Stimulated activated CD8-positive, alpha-beta memory T cell treated with anti-CD3 and anti-CD28 coated beads, Interleukin-4, amount 100 ng/mL, for 4 hours (primary cell): ENCODE data around the gene SLC7A10.
A peak's percentile ranks its signal among the peaks of the same experiment; 100 is the strongest.

Experiments used
- DNase-seq, 2 donors: peaks; one replicate each; pipeline ENCODE4 v3.0.0-alpha.2; 2020; ENCODE audit warnings: low read depth in 2 of 2, low spot score in 1 of 2

The SLC7A10 gene

GRCh38 chr19:33255781-33256180, 30.1 kb upstream of the SLC7A10 start:
- DNase-seq = no peak

GRCh38 chr19:33254245-33254824, 28.7 kb upstream of the SLC7A10 start:
- no peak for DNase-seq

- no peak for DNase-seq
Observed at GRCh38 chr19:33252971-33253370, 27.3 kb upstream of the SLC7A10 start.

GRCh38 chr19:33252418-33252962, 26.8 kb upstream of the SLC7A10 start:
- no peak for DNase-seq

GRCh38 chr19:33251526-33252090, 26.0 kb upstream of the SLC7A10 start:
- no peak for DNase-seq

GRCh38 chr19:33251076-33251475, 25.4 kb upstream of the SLC7A10 start:
- DNase-seq = no peak

GRCh38 chr19:33250500-33250899, 24.9 kb upstream of the SLC7A10 start:
- no peak for DNase-seq

- no peak for DNase-seq
Observed at GRCh38 chr19:33249740-33250366, 24.2 kb upstream of the SLC7A10 start.

GRCh38 chr19:33248954-33249613, 23.4 kb upstream of the SLC7A10 start:
- no peak for DNase-seq

GRCh38 chr19:33248553-33248953, 22.9 kb upstream of the SLC7A10 start:
- no peak for DNase-seq

GRCh38 chr19:33248104-33248503, 22.5 kb upstream of the SLC7A10 start:
- DNase-seq = no peak

GRCh38 chr19:33247441-33247819, 21.8 kb upstream of the SLC7A10 start:
- no peak for DNase-seq

- no peak for DNase-seq
Observed at GRCh38 chr19:33246709-33247440, 21.2 kb upstream of the SLC7A10 start.

- no peak for DNase-seq
Observed at GRCh38 chr19:33245948-33246708, 20.5 kb upstream of the SLC7A10 start.

GRCh38 chr19:33242911-33243310, 17.3 kb upstream of the SLC7A10 start:
- no peak for DNase-seq

GRCh38 chr19:33242131-33242530, 16.5 kb upstream of the SLC7A10 start:
- DNase-seq = no peak

GRCh38 chr19:33241530-33242101, 16.0 kb upstream of the SLC7A10 start:
- DNase-seq = peak; percentile 13 to 31

GRCh38 chr19:33241091-33241529, 15.5 kb upstream of the SLC7A10 start:
- DNase-seq = no peak

- no peak for DNase-seq
Observed at GRCh38 chr19:33240181-33240771, 14.6 kb upstream of the SLC7A10 start.
